ENCODE measurements around the gene CDKL2.
"Not testable (repeated sequence)": the region's sequence is repeated elsewhere in the genome, so short reads cannot be mapped to it uniquely, and the experiment has no call there.

CDKL2 gene

DNA sequence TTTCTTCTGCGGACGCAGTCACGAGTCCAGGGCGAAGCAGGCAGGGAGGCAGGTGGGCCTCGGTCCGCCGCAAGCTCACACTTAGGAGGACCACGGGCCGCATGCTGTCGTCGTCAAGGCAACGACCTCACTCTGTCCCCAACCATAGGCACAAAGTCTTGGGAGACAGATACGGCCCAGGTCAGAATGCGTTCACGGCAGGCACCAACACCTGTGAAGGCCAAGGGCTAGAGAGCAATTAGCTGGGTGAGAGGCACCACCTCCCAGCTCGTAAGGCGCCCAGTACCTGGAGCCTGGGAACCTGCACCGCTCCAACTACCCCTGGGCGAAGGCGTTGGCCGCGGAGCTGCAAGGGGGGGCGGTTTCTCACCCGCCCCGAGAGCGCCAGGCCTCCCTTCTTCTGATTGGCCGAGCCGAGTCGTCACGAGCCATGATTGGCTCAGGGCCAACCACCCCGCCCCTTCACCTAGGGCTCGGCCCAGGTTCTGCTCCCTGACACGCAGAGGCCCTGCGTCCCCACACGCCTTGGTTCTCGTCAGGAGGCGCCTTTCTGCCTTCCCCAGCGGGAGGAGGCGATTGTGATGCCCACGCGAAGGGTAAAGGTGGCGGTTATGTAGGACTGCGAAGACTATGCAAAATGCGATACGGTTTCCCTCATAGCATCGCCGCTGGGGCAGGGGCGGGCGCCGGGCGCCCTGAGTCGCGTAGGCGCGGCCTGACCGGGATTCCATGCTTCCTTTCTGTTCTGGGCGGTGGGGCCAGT, at the start of gene CDKL2:
Gene CDKL2, minus strand, starts transcription at position 355 of the 763 bp plus-strand sequence. CDS start 4,540 bp downstream, outside the sequence.
- DNase-seq (ENCODE audit: low spot score): peak; percentile 44

DNA sequence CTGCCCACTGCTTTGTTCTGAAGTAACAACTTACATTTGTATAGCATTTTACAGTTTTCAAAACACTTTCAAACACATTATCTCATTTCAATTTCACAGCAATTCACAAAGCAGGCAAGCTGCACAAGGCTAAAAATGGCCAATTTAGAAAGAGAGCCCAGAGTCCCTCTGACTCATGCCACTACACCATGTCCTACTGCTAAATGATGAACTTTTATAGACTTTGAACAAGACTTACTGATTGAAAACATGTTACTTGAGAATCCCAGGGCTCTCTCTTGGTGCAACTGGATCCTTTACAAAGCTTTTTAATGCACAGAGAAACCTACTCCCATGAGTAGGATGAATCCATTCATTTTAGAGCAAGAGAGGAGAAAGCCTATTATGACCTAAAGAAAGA, 48.6 kb upstream of the CDKL2 start:
- DNase-seq (ENCODE audit: low spot score): no peak

DNA sequence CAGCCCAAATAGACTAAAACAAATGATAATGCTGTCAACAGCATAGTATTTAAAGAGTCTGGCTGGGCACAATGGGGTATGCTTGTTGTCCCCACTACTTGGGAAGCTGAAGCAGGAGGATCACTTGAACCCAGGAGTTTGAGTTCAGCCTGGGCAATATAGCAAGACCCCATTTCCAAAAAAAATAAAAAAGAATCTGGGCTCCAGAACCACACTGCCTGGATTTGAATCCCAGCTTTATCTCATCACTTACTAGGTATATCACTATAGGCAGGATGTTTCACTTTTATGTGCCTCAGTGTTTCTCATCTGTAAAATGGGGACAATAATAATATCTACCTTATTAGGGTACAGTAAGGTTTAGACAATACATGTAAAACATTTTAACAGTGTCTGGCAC, 48.1 kb upstream of the CDKL2 start:
- no peak for DNase-seq (ENCODE audit: low spot score)

DNA sequence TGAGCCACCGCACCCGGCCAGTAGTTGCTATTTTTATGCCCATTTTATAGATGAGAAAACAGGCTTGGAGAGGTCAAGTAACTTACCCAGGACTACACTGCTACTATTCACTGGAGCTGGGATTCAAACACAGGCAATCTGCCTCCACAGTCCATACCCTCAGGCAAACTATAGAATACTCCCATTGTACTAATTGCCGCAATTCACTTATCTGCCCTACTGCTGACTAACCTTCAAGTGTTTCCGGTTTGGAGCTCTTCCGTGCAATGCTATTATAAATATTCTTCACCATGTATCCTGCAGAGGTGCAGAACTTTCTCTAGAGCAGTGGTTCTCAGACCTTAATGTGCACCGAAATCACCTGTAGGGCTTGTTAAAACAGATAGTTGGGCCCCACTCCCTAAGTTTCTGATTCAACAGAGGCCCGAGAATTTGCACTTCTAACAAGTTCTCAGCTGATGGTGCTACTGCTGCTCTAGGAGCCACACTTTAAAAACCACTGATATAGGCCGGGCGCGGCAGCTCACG, 44.7 kb upstream of the CDKL2 start:
- DNase-seq (ENCODE audit: low spot score): no peak

DNA sequence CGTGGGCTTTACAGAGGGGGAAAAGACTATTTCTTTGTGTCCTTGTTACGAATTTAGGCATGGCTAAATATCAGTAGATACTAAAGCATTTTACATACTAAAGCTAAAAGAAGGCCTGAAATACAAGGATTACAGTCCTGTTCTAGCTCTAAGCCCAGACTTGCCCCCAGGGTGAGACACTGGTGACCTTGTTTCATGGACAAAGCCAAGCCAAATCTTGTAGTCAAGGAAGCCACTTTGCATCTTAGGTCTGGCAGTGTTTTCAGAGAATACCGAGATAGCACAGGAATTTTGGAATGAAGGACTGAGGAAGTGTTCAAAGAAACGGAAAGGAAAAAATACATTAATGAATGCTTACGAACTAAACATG, 43.6 kb upstream of the CDKL2 start:
- DNase-seq (ENCODE audit: low spot score): no peak

DNA sequence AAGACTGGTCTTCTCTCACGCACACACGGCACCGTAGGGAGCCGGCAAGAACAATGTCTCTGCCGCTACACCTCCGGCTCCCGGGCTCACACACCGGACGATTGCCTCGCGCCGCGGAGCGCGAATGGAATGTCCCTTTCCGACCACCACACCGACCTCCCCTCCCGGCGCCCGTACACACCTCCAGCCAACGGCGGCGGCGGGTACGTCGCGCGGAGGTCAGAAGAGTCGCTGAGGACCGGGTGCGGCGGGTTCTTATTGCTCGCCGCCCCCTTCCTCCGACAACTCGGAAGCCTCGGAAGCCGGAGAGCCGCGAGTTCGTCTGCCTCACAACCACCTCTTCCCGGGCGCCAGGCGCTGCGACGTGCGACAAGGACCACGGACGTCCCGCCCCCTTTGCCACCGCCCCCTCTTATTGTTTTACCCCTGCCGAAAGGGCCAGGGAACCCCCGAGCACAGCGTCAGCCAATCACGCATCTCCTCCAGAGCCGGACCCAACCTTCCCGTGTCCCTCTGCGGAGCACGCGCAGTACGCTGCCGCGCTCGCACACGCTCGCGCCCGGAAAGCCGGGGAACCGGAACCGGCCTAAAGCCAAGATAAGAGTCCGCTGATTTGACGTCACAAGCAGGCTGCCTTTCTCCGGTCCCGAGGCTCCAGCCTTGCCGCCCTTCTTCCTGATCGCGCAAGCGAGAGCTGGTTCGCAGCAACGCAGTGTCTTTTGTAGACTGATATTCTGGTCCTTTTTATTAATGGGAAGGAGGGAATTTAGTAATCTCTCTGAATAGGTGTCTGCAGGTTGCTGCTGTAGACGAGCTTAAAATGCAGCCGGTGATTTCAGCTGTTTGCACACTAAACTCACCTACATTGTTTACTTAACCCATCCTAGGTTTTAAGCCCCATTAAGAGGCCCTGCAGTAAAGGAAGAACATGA, 43.0 kb upstream of the CDKL2 start, which contains the start of gene G3BP2:
Gene G3BP2, minus strand, starts transcription at position 385 of the 932 bp plus-strand sequence. CDS start 11,386 bp downstream, outside the sequence.
- peak; percentile 99 for DNase-seq (ENCODE audit: low spot score)

DNA sequence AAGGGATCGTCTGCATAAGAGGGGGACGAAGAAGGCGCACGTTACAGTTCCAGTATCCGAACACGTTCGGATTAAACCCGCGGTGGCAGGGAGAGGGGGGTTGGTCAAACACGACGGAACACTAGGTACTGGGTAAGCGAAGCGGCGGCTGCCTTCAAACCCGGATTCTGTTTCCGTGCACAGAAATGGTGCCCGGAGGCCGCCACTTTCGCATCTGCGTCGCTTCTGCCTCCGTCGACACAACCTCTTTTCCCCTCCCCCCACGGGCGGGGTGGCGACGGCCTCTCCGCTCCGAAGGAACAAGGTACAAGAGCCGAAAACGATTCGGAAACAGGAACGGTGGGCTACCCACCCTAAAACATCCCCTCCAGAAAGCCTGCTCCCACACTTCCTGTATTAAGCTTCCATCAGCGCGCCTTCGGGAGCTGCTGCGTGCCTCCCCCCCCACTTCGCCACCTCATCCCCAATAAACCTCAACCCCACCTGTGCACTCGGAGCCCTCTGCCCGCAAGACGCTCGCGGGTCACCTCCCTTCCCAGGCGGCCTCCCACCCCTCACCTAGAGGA, 42.2 kb upstream of the CDKL2 start:
- DNase-seq (ENCODE audit: low spot score): peak; percentile 84

DNA sequence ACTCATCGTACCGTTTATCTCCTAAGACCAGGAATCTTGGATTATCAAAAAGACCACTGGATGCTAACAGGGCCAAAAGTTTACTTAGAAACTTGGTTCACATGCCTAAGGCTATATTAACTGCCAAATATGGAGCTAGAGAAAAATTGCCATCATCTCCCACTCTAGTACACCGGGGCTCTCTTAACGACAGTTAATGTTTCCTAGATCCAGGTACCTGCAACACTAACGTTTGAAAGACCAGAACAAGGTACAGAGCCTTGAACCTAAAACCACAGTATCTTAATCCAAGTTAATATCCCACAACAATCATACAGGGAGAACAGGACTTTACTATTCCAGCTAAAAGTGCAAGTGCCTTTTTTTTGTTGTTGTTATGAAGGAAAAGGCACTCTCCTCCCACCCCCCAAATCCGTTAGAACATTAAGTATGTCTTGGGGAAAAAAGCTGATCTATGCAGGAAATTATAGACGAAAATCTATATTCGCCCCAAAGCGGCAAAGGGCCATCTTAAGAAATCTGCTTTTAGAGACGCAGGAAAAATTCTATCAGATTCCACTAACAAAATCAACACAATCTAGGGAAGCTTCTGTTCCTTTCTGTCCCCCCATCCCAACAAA, 41.6 kb upstream of the CDKL2 start:
- peak; percentile 19 for DNase-seq (ENCODE audit: low spot score)

DNA sequence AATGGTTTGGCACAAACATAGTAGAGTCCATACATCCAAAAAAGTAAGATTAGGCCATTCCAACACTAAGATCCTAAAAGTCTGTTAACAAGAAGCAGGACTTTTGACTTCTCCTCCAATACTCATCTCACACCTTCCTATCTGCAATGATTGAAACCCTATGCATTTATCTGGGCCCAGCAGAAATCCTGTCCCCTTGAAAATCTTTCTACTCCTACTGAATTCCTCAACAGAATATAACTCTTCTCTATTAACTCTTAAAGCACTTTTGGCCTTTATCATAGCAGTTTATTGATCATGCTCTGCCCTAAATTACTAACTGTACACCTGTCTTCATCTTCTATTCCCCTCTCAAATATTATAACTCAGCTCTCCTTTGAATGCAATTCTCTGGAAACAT, 38.3 kb upstream of the CDKL2 start:
- DNase-seq (ENCODE audit: low spot score): no peak

DNA sequence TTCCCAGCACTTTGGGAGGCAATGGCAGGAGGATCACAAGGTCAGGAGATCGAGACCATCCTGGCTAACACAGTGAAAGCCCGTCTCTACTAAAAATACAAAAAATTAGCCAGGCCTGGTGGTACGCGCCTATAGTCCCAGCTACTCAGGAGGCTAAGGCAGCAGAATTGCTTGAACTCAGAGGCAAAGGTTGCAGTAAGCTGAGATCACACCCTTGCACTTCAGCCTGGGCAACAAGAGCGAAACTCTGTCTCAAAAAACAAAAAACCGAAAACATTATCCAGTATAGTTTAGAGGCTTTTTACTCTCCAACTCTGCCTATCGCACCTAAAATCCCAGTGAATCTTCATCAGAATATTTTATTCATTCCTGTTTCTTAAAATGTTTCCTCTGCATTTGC, 37.3 kb upstream of the CDKL2 start:
- DNase-seq (ENCODE audit: low spot score): not testable (repeated sequence)

DNA sequence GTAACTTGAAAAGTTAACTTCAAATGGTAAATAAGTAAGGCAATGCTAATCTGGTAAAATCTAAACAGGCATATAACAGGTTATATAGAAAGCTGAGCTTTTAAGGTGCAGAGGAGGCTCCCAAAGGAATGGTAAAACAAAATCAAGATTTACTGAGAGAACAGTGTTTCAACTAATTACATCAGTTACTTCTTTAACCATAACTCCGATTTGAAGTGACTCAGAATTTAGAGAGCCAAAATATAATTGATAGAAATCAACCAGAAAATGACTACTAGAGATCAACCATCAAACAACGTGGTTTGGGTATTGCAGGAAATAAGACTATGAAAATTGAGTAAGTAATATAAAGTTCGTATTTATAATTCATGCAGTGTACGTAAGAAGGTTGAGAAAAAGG, 36.0 kb upstream of the CDKL2 start:
- DNase-seq (ENCODE audit: low spot score): no peak

DNA sequence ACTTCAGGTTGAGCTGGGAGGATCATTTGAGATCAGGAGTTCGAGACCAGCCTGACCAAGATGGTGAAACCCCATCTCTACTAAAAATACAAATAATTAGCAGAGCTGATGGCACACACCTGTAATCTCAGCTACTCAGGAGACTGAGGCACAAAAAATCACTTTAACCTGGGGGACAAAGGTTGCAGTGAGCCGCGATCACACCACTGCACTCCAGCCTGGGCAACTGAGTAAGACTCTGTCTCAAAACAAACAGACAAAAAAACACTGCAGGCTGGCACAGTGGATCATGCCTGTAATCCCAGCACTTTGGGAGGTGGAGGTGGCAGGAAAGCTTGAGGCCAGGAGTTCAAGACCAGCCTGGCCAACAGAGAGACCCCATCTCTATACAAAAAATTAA, 34.3 kb upstream of the CDKL2 start:
- not testable (repeated sequence) for DNase-seq (ENCODE audit: low spot score)

DNA sequence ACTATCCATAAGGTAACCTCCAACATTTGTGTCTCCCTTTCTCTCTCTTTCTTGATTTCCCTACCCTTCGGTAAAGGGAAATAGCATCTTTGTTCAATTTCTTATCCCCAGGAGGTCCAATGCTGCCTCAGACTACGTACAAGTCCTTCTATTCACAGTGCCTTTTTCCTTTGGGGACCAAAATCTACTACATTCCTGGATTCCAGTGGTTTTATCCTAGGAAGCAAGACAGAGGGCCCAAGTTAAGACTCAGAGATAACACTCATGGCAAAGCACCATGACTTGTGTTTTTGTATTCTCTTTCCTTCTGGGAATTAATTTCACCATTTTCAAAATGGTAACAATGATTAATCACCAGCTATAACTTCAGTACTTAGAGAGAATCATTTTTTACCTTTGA, 32.3 kb upstream of the CDKL2 start:
- no peak for DNase-seq (ENCODE audit: low spot score)

DNA sequence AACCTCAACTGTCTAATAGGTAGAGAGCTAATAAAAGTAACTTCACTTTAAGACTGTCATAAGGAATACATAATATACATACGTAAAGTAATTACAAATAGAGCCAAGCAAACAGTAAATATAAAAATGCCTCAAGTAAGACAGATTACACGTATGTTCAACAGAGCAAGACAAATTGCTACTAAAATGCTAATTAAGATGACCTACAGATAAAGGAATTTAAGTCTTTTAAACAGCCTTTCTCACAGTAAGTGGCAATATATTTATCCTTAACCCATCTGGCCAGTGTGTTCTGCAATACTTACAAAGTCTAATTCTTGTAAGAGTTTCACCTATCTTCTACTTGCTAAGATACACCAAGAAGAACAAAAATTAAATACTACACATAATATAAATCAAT, 30.2 kb upstream of the CDKL2 start:
- no peak for DNase-seq (ENCODE audit: low spot score)

DNA sequence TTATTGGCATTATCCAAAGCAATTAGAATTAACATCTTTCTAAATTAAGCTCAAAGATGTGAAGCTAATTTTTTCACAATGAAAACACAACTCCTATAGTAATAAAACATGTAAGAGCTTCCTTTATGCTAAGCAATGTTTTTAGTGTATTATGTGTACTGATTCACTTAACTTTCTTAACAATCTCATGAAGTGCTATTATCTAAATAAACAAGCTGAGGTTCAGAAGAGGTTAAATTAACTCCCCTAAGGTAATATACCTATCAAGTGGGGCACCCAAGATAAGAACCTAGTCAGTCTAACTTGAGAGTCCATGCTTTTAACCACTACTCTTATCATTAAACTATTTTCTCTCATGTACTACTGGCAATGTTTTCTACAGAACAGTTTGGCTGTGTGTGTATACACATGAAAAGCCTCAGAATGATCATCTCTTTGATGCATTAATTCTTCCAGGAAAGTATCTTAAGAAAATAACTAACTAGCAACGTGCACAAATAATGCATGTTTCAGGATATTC, 29.2 kb upstream of the CDKL2 start:
- no peak for DNase-seq (ENCODE audit: low spot score)

DNA sequence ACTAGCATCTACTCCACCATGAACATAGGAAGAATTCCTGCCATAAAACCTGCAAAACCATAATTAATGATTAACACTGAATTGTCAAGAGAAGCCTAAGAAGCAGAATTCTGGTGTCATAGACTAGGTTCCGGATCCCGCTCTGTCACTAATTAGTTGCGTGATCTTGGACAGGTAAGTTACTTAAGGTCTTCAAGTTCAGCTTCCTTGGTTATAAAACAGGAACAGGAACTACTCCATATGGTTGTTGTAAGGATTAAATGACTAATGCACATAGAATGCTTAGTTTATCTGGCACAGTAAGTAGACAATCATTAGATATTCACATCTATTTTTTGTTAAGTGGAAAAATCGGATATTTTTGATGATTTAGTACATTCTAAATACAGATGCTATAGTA, 28.5 kb upstream of the CDKL2 start:
- DNase-seq (ENCODE audit: low spot score): no peak

DNA sequence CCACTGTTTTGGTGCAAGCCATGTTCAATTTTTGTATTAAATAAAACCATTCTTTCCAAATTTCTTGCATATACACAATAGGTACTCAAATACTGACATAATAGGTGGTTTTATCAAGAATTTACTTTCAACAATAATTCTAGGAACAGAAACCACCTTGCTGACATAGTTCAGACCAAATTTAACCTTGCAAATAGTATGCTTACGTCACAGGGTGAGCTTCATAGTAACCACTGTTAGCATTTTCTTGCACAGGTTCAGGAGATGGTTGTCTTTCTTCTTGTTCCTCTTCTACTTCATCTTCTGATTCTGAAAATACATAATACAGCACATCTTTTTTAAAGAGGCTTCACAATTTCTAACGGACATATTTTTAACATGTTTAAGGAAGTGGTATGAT, 25.2 kb upstream of the CDKL2 start:
- no peak for DNase-seq (ENCODE audit: low spot score)

DNA sequence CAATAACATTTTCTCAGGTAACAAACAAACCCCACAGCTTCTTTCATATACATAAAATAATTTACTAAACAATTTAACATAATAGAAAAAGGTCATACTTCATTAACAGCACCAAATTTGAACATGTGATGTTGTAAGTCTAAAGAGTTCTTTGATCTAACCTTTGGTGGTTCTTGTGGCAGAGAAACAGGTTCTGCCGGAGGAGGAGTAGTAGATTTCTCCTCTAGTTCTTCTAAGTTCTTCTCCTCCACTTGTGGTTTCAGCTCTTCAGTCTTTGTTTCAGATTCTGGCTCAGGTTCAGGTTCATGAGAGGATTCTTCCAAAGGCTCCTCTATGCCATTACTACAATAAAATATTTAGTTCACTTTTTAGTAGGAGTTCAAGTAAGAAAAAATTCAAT, 24.6 kb upstream of the CDKL2 start:
- no peak for DNase-seq (ENCODE audit: low spot score)

DNA sequence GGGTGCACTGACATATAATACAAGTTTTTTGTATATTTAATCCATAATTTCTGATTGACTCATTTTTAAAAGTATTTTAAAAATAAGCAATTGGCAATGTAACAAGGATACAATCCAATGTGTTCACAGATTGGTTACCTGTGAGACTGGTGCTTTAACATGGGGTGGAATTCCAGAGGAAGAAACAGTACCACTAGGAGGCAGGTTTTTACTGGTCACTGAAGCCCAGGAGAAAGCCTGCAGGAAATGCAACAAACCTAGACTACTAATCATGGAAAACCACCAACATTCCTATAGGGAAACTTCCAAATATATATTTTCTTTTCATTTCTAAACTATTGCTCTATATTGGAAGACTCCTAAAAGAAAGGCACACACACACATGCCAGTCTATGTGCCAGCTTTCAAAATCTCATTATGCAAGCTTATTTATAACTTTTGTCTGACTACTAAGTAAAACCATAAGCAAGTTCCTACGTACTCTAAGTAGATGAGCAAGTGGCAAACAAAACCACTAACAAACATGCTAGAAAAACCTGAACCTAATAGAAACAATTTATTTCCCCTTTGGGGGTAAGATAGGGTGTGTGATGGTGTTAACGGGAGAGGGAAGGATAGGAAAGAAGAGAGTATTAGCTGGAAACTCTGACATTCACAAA, 23.6 kb upstream of the CDKL2 start:
- no peak for DNase-seq (ENCODE audit: low spot score)

DNA sequence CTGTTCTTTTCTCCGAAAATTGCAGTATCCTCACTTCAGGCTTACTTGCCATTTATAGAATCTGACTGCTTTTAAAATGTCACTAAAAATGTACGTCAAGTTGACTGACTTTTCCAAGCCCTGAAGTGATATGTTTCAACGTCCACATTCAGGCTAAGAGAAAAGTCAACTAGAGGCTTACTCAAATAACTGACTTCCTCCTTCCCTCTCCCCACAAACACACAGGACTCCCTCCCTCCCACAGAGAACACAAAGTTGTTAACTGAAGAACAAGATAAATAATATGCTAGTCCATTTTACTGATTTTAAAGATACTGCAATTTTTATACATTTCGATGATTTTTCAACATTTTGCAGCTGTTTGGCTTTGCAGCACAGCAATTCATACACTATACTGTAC, 13.8 kb upstream of the CDKL2 start:
- no peak for DNase-seq (ENCODE audit: low spot score)

DNA sequence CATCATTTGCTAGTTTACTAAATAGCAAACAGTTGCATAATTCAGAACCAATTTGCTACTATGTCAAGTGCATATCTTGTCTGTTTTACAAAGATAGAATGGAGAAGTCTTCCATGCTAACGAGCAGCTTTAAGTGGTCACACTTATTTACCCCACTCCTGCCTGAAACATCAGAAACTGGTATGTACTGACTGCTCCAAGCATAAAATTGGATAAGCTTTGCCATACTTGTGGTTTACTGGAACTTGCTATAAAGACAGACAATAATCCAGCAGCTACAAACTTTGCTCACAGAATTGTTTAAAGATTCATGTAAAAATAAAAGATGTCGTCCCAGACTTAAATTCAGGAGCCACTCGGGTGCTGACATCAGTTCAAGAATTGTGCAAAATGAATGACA, 13.3 kb upstream of the CDKL2 start:
- no peak for DNase-seq (ENCODE audit: low spot score)
